GM12875 (cell line): ENCODE data around the gene HOXB1.

Experiments used
- H3K4me3 ChIP-seq: one replicate; pipeline ENCODE4 v1.5.1; 2011; ENCODE audit warnings: low read depth, low read length, control low read depth
- CTCF ChIP-seq: IDR thresholded peaks from 2 replicates; pipeline ENCODE4 v1.5.1; 2011; ENCODE audit warnings: low read depth, mild to moderate bottlenecking, control low read depth, inconsistent platforms, low read length, moderate library complexity, borderline replicate concordance; ENCODE audit not compliant: insufficient read depth

Gene HOXB1

GRCh38 chr17:48491527-48492273, 39.1 kb downstream of the HOXB1 start:
- no peak overlapping the region for H3K4me3 ChIP-seq
- TF ChIP-seq CTCF: no peak

DNA sequence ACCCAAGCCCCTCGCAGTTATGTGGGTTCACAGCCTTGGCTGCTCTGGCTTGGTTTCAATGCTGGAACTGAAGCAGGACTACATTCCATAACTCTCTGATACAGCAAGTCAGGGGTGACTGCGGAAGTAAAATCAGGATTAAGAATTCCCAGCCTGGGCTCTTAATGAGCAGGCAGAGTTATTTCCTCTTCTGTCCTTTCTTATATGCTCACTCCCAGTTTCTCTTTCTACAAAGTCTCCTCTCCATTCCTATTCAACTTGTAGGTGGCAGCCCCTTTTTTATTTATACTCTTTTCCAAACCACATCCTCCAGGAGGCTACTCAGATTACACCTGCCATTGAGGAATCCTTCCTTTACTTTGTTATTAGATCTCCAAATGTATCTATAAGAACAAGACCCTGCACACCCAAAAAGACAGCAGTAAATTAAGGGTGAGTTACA, 40.3 kb downstream of the HOXB1 start:
- no peak for TF ChIP-seq CTCF
- H3K4me3 ChIP-seq: no peak overlapping the region

DNA sequence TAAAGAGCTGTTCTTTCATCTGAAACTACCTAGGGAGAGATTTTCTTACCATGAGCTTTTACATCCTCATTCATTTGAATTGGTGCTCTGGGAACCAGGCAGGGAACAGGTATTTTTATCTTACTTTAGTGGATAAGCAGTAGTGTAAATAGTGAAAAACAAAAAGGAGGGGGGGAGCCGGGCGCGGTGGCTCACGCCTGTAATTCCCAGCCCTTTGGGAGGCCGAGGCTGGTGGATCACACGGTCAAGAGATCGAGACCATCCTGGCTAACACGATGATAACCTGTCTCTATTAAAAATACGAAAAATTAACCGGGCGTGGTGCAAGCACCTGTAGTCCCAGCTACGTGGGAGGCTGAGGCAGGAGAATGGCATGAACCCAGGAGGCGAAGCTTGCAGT, 41.0 kb downstream of the HOXB1 start:
- H3K4me3 ChIP-seq: no peak overlapping the region
- no peak for TF ChIP-seq CTCF

- TF ChIP-seq CTCF: no peak
- H3K4me3 ChIP-seq: no peak overlapping the region
Observed at GRCh38 chr17:48488548-48489106, 42.2 kb downstream of the HOXB1 start.

- no peak for TF ChIP-seq CTCF
- no peak overlapping the region for H3K4me3 ChIP-seq
Observed at GRCh38 chr17:48487221-48487620, 43.6 kb downstream of the HOXB1 start.

GRCh38 chr17:48486557-48486956, 44.3 kb downstream of the HOXB1 start:
- no peak overlapping the region for H3K4me3 ChIP-seq
- no peak for TF ChIP-seq CTCF

GRCh38 chr17:48484850-48485249, 46.0 kb downstream of the HOXB1 start:
- no peak overlapping the region for H3K4me3 ChIP-seq
- no peak for TF ChIP-seq CTCF
